OCI-LY7 (cell line): ENCODE measurements around the gene SWSAP1. TPM values are rescaled to one million over a fixed set of nuclear protein-coding genes. Genes with fewer than 3 reads are reported as not detected.

ENCODE experiments used
- BruUV-seq: library from RNA; stranded (reverse); fragments of 400-500 nt; replicated peaks from 2 replicates; lab custom pipeline; 2021; lab: Mats Ljungman, UMichigan
- CTCF ChIA-PET: fragments of 300-600 bp; sonication (Branson Sonifier 250); formaldehyde crosslinking; loops from one replicate; lab custom pipeline; 2022; ENCODE audit warnings: antibody characterized with exemption; ENCODE audit not compliant: unreplicated experiment; lab: Charles Lee
- POLR2A ChIA-PET: fragments of 300-600 bp; sonication (Branson Sonifier 250); formaldehyde crosslinking; loops from one replicate; lab custom pipeline; 2022; ENCODE audit warnings: antibody characterized with exemption; lab: Charles Lee
- DNase-seq: peaks from one replicate; pipeline ENCODE4 v3.0.0-alpha.2; 2015; ENCODE audit warnings: low spot score
- H2AFZ ChIP-seq: fragments of 200-600 bp; sonication (generic), shearing (Covaris generic); 2 replicates; pipeline ENCODE4 v1.6.1; 2014; ENCODE audit warnings: mild to moderate bottlenecking, antibody characterized with exemption, low read length, moderate library complexity
- H3K27ac ChIP-seq: fragments of 200-600 bp; sonication (generic); 2 replicates; pipeline ENCODE4 v1.5.1; 2014; ENCODE audit warnings: mixed run types, low read depth, mild to moderate bottlenecking, moderate library complexity, low read length, inconsistent platforms; ENCODE audit not compliant: poor library complexity, severe bottlenecking
- H3K36me3 ChIP-seq: fragments of 200-600 bp; sonication (generic); 2 replicates; pipeline ENCODE4 v1.6.1; 2014; ENCODE audit warnings: mild to moderate bottlenecking, antibody characterized with exemption, low read length, moderate library complexity, mixed read lengths; ENCODE audit not compliant: insufficient read depth
- H3K4me1 ChIP-seq: fragments of 200-600 bp; sonication (generic); 2 replicates; pipeline ENCODE4 v1.5.1; 2014; ENCODE audit warnings: mild to moderate bottlenecking, low read length; ENCODE audit not compliant: insufficient read depth, poor library complexity, severe bottlenecking
- H3K4me2 ChIP-seq: fragments of 200-600 bp; sonication (generic); 2 replicates; pipeline ENCODE4 v1.6.1; 2014; ENCODE audit warnings: mild to moderate bottlenecking, low read length
- H3K4me3 ChIP-seq: fragments of 200-600 bp; sonication (generic); 2 replicates; pipeline ENCODE4 v1.5.1; 2014; ENCODE audit warnings: mild to moderate bottlenecking, low read depth, low read length; ENCODE audit not compliant: poor library complexity, severe bottlenecking
- H3K79me2 ChIP-seq: fragments of 200-600 bp; sonication (generic); 2 replicates; pipeline ENCODE4 v1.6.1; 2016; ENCODE audit warnings: low read depth, mild to moderate bottlenecking, low read length, moderate library complexity, mixed read lengths; ENCODE audit not compliant: insufficient read depth
- H3K9me2 ChIP-seq: fragments of 200-600 bp; sonication (generic); 2 replicates; pipeline ENCODE4 v1.6.1; 2016; ENCODE audit warnings: mild to moderate bottlenecking, low read length, mixed read lengths; ENCODE audit not compliant: insufficient read depth
- H3K9me3 ChIP-seq: fragments of 200-600 bp; sonication (generic); 2 replicates; pipeline ENCODE4 v1.6.1; 2014; ENCODE audit warnings: mild to moderate bottlenecking, mixed run types, low read length, mixed read lengths
- H4K20me1 ChIP-seq: fragments of 200-600 bp; sonication (generic); 2 replicates; pipeline ENCODE4 v1.6.1; 2014; ENCODE audit warnings: mild to moderate bottlenecking, antibody characterized with exemption, low read length, moderate library complexity, mixed read lengths; ENCODE audit not compliant: insufficient read depth
- EZH2phosphoT487 ChIP-seq: fragments of 200-600 bp; sonication (generic); IDR thresholded peaks from 2 replicates; pipeline ENCODE4 v1.6.1; 2018; ENCODE audit warnings: low read depth, borderline replicate concordance, mild to moderate bottlenecking, mixed run types, antibody characterized with exemption, low read length, moderate library complexity, mixed read lengths
- intact Hi-C: fragments of 100-400 bp; cut with micrococcal nuclease; formaldehyde crosslinking; loops from one replicate; pipeline ENCODE4 v1.10.0; 2022; ENCODE audit not compliant: unreplicated experiment
- total RNA-seq, 2 experiments: library from RNA; depleted of rRNA in 1 of 2; stranded (reverse); fragments of >200 nt in 1 of 2; shearing (Covaris generic) in 1 of 2; gene quantifications; 2 replicates each; pipeline ENCODE4 v1.2.3, GENCODE V29; 2014 to 2022
- TF ChIP-seq, protein P1 (sequence below): fragments of 200-600 bp; sonication (generic); conservative IDR thresholded peaks from 2 replicates; pipeline ENCODE4 v1.5.1; 2014; ENCODE audit warnings: mild to moderate bottlenecking, antibody characterized with exemption, low read length, moderate library complexity, mixed read lengths

The SWSAP1 gene
- total RNA-seq, 2 experiments from 2014 or later, result 5.6 to 6.8 TPM

DNA sequence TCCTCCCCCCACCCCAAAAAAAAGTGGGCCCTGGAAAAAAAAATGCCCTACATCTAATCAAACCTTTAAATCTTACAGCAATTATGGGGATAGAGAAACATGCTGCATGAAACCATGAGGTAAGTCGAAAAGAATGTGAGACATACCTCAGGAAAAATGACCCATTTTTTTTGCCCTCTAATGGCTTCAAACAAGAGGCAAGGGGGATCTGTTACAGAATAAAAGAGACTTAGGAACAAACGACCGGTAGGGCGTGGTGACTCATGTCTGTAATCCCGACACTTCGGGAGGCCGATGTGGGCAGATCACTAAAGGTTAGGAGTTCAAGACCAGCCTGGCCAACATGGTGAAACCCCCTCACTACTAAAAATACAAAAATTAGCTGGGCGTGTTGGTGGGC lies 36.2 kb downstream of the SWSAP1 start:
- Histone ChIP-seq H3K4me1 (no peaks in the 10 kb centered on the region), H2AFZ (no peak overlapping the region), H3K4me3 (no peak overlapping the region), H3K9me3 (no peaks in the 10 kb centered on the region), H3K9me2 (no peaks in the 10 kb centered on the region), H3K4me2 (no peak overlapping the region), H3K27ac (no peak overlapping the region), H3K79me2 (no peaks in the 10 kb centered on the region), H4K20me1 (no peaks in the 10 kb centered on the region), H3K36me3 (no peaks in the 10 kb centered on the region)
- intact Hi-C loops, result no loop called here
- no TSS peak for BruUV-seq
- no peak for TF ChIP-seq EZH2phosphoT487
- TF ChIP-seq, protein P1, sequence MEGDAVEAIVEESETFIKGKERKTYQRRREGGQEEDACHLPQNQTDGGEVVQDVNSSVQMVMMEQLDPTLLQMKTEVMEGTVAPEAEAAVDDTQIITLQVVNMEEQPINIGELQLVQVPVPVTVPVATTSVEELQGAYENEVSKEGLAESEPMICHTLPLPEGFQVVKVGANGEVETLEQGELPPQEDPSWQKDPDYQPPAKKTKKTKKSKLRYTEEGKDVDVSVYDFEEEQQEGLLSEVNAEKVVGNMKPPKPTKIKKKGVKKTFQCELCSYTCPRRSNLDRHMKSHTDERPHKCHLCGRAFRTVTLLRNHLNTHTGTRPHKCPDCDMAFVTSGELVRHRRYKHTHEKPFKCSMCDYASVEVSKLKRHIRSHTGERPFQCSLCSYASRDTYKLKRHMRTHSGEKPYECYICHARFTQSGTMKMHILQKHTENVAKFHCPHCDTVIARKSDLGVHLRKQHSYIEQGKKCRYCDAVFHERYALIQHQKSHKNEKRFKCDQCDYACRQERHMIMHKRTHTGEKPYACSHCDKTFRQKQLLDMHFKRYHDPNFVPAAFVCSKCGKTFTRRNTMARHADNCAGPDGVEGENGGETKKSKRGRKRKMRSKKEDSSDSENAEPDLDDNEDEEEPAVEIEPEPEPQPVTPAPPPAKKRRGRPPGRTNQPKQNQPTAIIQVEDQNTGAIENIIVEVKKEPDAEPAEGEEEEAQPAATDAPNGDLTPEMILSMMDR, result no peak
- ChIA-PET CTCF (no interaction called here), POLR2A (no interaction called here)
- no peak for DNase-seq

DNA sequence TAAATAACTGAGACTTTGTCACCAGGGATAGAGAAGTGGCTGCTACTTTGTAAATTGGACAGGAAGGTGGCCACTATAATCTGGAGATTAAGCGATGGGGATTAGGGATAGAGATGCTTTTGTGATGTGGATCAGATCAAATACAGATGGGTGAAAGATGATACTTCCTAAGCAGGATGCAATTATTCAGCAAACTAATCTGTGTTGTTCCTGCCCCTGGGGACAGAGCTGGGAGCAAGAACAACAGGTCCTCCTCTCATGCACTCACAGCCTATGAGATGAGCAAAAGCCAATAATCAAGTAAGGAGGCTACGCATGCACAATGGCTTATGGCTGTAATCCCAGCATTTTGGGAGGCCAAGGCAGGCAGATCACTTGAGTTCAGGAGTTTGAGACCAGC lies 40.1 kb downstream of the SWSAP1 start:
- Histone ChIP-seq H3K27ac (no peak overlapping the region), H2AFZ (no peak overlapping the region), H3K4me3 (no peak overlapping the region), H4K20me1 (no peaks in the 10 kb centered on the region), H3K9me3 (no peaks in the 10 kb centered on the region), H3K79me2 (no peaks in the 10 kb centered on the region), H3K9me2 (no peaks in the 10 kb centered on the region), H3K36me3 (no peaks in the 10 kb centered on the region), H3K4me2 (no peak overlapping the region), H3K4me1 (peaks cover 8% of the 10 kb centered on the region)
- intact Hi-C loops, result no loop called here
- no peak for DNase-seq
- no peak for TF ChIP-seq EZH2phosphoT487
- TF ChIP-seq, protein P1, result no peak
- ChIA-PET POLR2A (no interaction called here), CTCF (no interaction called here)
- no TSS peak for BruUV-seq

DNA sequence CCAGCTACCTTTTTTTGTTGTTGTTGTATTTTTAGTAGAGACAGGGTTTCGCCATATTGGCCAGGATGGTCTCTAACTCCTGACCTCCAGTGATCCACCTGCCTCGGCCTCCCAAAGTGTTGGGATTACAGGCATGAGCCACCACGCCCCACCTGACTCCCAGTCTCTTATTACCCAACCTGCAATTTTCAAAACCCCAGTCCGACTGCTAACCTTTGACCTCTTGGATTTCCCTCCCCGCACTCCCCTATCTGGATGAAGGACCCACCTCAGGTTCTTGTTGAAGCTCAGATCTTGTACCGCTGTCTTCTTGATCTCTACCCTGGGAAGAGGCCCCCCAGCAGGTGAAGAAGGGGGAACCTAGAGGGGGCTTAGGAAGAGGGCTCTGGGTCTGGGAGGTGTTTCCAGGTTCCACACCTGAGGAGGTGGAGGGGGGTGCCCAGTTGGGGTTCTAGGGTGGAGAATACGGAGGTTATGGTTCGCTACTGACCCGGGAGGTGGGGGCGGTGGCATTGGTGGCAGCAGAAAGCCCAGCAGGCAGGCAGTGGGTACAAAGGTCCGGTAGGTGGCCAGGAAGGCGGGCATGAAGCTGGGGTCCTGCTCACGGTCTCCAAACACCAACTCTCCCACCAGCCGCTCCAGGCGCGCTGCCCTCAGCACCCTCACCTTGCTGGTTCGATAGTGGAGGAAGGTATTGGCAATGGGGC lies 42.0 kb downstream of the SWSAP1 start:
- no peak overlapping the region for H2AFZ ChIP-seq
- H3K36me3 ChIP-seq, result no peaks in the 10 kb centered on the region
- H3K4me1 ChIP-seq, result peaks cover 16% of the 10 kb centered on the region
- DNase-seq, result no peak
- no peaks in the 10 kb centered on the region for H3K9me2 ChIP-seq
- POLR2A ChIA-PET, result interaction anchor here (0.8 kb wide), 1 partner anchor 11 kb away, joined by 3 read pairs; no protein-coding TSS in a partner anchor
- intact Hi-C loops, result no loop called here
- no TSS peak for BruUV-seq
- H3K4me3 ChIP-seq, result no peak overlapping the region
- H4K20me1 ChIP-seq, result no peaks in the 10 kb centered on the region
- no peaks in the 10 kb centered on the region for H3K9me3 ChIP-seq
- CTCF ChIA-PET, result no interaction called here
- no peak overlapping the region for H3K27ac ChIP-seq
- no peak overlapping the region for H3K4me2 ChIP-seq
- no peaks in the 10 kb centered on the region for H3K79me2 ChIP-seq
- TF ChIP-seq EZH2phosphoT487, result no peak
- TF ChIP-seq, protein P1, result no peak
